Gastrocnemius medialis (tissue), 4 donors: ENCODE data around the gene SLC39A11. TPM values are rescaled to one million over a fixed set of nuclear protein-coding genes. Genes with fewer than 3 reads are reported as not detected.

Experiments used
- ATAC-seq, 2 donors: fragments of 150-250 bp; one replicate each; pipeline ENCODE4 v1.9.1; 2016
- DNase-seq, 2 donors: peaks; one replicate each; pipeline ENCODE4 v3.0.0-alpha.2; 2019
- H3K27ac ChIP-seq, 4 donors: fragments of 200-600 bp; sonication (generic); 1 replicate in 1 of 4; 2 replicates in 3 of 4; pipeline ENCODE4 v1.5.1; 2016 to 2018; ENCODE audit warnings: mild to moderate bottlenecking in 2 of 4, moderate library complexity in 1 of 4
- H3K27me3 ChIP-seq, 3 donors: fragments of 200-600 bp; sonication (generic) in 2 of 3; 1 replicate in 1 of 3; 2 replicates in 2 of 3; pipeline versions ENCODE4 v1.5.1 to v1.6.0; 2016 to 2019; ENCODE audit warnings: mild to moderate bottlenecking in 1 of 3, moderate library complexity in 1 of 3
- H3K36me3 ChIP-seq, 2 donors: fragments of 200-600 bp; sonication (generic) in 1 of 2; one replicate each; pipeline ENCODE4 v1.5.1; 2017 to 2018
- H3K4me1 ChIP-seq, 2 donors: fragments of 200-600 bp; sonication (generic) in 1 of 2; one replicate each; pipeline ENCODE4 v1.5.1; 2016 to 2017; ENCODE audit warnings: mild to moderate bottlenecking in 2 of 2
- H3K4me3 ChIP-seq, 4 donors: fragments of 200-600 bp; sonication (generic) in 3 of 4; 1 replicate in 1 of 4; 2 replicates in 3 of 4; pipeline ENCODE4 v1.5.1; 2016 to 2019; ENCODE audit warnings: mild to moderate bottlenecking in 2 of 4
- H3K9me3 ChIP-seq, 3 donors: fragments of 200-600 bp; sonication (generic) in 2 of 3; 1 replicate in 1 of 3; 2 replicates in 2 of 3; pipeline ENCODE4 v1.5.1; 2016 to 2019
- POLR2A ChIP-seq, 2 donors: fragments of 450-650 bp; IDR thresholded peaks; one replicate each; pipeline ENCODE4 v1.6.1; 2017; ENCODE audit warnings: antibody characterized with exemption in 2 of 2, mild to moderate bottlenecking in 2 of 2, moderate library complexity in 2 of 2
- in situ Hi-C, 4 donors: fragments of 200-750 bp; cut with MboI; loops; one replicate each; pipeline versions ENCODE4 v1.15.0 to v1.8.0; 2017; ENCODE audit warnings: low sequenced_read_pairs in 4 of 4
- intact Hi-C: fragments of 100-400 bp; cut with DNase I; formaldehyde crosslinking; loops from one replicate; pipeline ENCODE4 v1.15.1; 2023; ENCODE audit warnings: low total_unique reads
- total RNA-seq, 4 donors: library from RNA; depleted of rRNA; stranded (reverse); fragments of >200 nt; gene quantifications; one replicate each; pipeline versions ENCODE4 v1.1.0 to v1.2.3, GENCODE V29; 2016
- TF ChIP-seq, protein P1 (sequence below), 5 experiments: fragments of 450-650 bp in 3 of 5; fragments of 200-600 bp in 2 of 5; sonication (generic) in 2 of 5; IDR thresholded peaks in 4 of 5; conservative IDR thresholded peaks in 1 of 5; 1 replicate in 4 of 5; 2 replicates in 1 of 5; pipeline ENCODE4 v1.5.1; 2016 to 2019; ENCODE audit warnings: antibody characterized with exemption in 5 of 5, mild to moderate bottlenecking in 3 of 5, moderate library complexity in 3 of 5

The SLC39A11 gene
- total RNA-seq, 4 donors from 2014 or later = 7.6 to 28.4 (median 10.7) TPM

DNA sequence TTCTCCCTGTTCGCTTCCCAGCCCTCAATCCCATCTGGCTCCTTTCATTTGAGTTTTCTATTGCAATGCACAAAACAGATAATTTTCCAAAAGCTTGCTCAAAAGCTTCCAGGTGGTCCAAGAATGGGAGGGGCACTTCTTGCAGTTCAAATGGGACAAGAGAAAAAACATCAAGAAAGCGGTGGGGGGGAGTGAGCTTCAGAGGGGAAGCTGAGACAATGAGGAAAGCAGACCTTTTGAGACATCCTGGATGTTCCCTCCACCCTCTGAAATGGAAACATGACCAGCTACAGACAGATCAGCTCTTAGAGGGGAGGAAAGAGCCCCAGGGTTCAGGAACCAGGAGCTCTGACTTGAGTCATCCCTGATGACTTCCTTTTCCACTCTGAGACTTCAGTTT is 368.2 kb downstream of the SLC39A11 start:
- H3K4me1 ChIP-seq = no peaks in the 10 kb centered on the region
- H3K9me3 ChIP-seq = no peaks in the 10 kb centered on the region
- DNase-seq (no peak), ATAC-seq (no peak)
- intact Hi-C loops = no loop called here
- no peaks in the 10 kb centered on the region for H3K36me3 ChIP-seq
- in situ Hi-C loops = no loop called here
- no peaks in the 10 kb centered on the region for H3K27me3 ChIP-seq
- H3K27ac ChIP-seq = no peak overlapping the region
- no peak for TF ChIP-seq POLR2A (IDR thresholded peaks at IDR 0.05)
- TF ChIP-seq, protein P1, sequence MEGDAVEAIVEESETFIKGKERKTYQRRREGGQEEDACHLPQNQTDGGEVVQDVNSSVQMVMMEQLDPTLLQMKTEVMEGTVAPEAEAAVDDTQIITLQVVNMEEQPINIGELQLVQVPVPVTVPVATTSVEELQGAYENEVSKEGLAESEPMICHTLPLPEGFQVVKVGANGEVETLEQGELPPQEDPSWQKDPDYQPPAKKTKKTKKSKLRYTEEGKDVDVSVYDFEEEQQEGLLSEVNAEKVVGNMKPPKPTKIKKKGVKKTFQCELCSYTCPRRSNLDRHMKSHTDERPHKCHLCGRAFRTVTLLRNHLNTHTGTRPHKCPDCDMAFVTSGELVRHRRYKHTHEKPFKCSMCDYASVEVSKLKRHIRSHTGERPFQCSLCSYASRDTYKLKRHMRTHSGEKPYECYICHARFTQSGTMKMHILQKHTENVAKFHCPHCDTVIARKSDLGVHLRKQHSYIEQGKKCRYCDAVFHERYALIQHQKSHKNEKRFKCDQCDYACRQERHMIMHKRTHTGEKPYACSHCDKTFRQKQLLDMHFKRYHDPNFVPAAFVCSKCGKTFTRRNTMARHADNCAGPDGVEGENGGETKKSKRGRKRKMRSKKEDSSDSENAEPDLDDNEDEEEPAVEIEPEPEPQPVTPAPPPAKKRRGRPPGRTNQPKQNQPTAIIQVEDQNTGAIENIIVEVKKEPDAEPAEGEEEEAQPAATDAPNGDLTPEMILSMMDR (IDR thresholded peaks at IDR 0.05 in 4 of 5, conservative IDR thresholded peaks at IDR 0.05 in 1 of 5) = no peak
- no peak overlapping the region for H3K4me3 ChIP-seq

DNA sequence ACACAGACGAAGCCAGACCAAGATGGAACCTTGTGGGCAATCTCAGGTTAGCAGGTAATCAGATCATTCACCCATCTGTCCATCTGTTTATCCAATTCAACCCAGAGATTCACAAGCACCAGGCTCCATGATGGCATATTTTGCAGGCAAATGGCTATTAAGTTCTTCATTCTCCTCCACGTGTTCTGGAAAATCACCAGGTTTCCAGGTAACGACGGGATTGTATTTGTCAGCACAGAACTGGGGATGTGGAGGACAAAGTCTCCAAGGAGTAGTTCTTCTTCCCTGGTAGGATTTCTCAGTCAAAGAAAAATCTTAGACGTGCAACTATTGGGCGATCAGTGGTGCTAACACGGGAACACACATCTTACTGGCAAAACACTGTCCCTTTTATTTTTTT is 368.8 kb downstream of the SLC39A11 start:
- ATAC-seq (no peak), DNase-seq (no peak)
- Histone ChIP-seq H3K36me3 (no peaks in the 10 kb centered on the region), H3K4me1 (no peaks in the 10 kb centered on the region), H3K27ac (no peak overlapping the region), H3K4me3 (no peak overlapping the region), H3K27me3 (no peaks in the 10 kb centered on the region), H3K9me3 (no peaks in the 10 kb centered on the region)
- in situ Hi-C loops = no loop called here
- intact Hi-C loops = no loop called here
- TF ChIP-seq, protein P1 (IDR thresholded peaks at IDR 0.05 in 4 of 5, conservative IDR thresholded peaks at IDR 0.05 in 1 of 5) = no peak
- TF ChIP-seq POLR2A (IDR thresholded peaks at IDR 0.05) = no peak

DNA sequence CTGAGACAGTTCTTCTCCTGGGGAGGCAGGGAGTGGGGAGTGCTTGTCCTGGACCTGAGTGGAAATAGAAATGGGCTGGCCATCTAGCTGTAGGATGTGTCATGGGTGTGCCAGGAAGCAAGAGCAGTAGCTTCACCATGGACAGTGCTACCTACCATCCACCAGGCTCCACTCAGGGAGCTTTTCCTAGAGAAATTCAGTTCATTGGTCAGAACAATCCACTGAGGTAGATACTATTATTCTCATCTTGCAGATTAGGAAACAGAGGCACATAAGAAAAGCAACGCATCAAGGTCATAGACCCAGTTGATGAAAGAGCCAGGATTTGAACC is 372.0 kb downstream of the SLC39A11 start:
- no peak overlapping the region for H3K27ac ChIP-seq
- H3K9me3 ChIP-seq = no peaks in the 10 kb centered on the region
- no peak for ATAC-seq
- intact Hi-C loops (no loop called here), in situ Hi-C loops (no loop called here)
- no peaks in the 10 kb centered on the region for H3K27me3 ChIP-seq
- H3K4me3 ChIP-seq = no peak overlapping the region
- H3K4me1 ChIP-seq = no peaks in the 10 kb centered on the region
- no peak for TF ChIP-seq POLR2A (IDR thresholded peaks at IDR 0.05)
- TF ChIP-seq, protein P1 (IDR thresholded peaks at IDR 0.05 in 4 of 5, conservative IDR thresholded peaks at IDR 0.05 in 1 of 5) = no peak
- DNase-seq = no peak
- H3K36me3 ChIP-seq = no peaks in the 10 kb centered on the region

DNA sequence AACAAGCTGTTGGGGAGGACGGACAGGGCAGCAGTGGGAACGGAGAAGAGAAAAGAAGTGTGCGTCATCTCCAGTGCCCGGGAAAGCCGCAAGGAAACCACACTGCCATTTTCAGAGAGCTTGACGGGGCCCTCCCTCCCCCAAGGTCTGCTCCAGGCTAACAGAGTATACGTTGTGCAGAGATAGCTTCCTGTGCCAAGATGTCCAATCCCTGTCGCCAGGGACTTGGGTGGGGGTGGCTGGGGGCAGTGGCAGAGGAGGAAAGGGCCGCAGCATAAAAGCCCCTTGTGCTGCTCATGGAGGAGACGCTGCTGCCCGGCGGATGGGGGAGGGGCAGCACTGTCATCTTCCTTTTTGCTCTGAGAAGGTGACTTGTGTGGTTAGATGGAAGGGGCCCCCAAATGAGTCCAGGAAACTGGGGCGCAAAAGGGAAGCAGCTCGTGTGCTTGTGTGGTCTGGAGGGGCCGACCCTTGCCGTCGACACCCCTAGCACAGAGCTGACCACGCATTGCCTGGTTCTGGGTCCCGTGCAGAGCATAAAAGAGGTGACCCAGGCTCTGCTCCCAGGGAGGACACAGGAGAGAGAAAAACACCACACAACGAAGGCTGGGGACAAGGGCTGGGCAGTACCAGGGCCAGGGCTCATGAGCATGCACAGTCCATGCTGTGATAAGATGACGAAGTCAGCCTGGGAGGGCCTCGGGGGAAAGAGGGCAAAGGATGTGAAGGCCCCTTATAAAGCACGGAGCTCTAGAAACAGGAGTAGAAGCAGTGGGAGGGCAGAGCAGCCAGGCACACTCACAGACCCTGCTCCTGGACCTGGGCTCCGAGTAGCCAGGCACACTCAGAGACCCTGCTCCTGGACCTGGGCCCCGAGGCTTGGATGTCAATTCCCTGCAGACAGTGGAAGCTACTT is 372.7 kb downstream of the SLC39A11 start:
- H3K36me3 ChIP-seq = no peaks in the 10 kb centered on the region
- no peaks in the 10 kb centered on the region for H3K9me3 ChIP-seq
- TF ChIP-seq, protein P1 (IDR thresholded peaks at IDR 0.05 in 4 of 5, conservative IDR thresholded peaks at IDR 0.05 in 1 of 5) = no peak
- TF ChIP-seq POLR2A (IDR thresholded peaks at IDR 0.05) = no peak
- intact Hi-C loops = no loop called here
- in situ Hi-C loops = no loop called here
- H3K27me3 ChIP-seq = no peaks in the 10 kb centered on the region
- ATAC-seq = no peak
- no peak overlapping the region for H3K27ac ChIP-seq
- no peak for DNase-seq
- no peaks in the 10 kb centered on the region for H3K4me1 ChIP-seq
- no peak overlapping the region for H3K4me3 ChIP-seq
